Measurements from ENCODE around the gene AMFR.
"Not testable (repeated sequence)": the region's sequence is repeated elsewhere in the genome, so short reads cannot be mapped to it uniquely, and the experiment has no call there.

AMFR gene

GRCh38 chr16:56401482-56401881 is 23.9 kb downstream of the AMFR start:
- TF ChIP-seq, protein P1, sequence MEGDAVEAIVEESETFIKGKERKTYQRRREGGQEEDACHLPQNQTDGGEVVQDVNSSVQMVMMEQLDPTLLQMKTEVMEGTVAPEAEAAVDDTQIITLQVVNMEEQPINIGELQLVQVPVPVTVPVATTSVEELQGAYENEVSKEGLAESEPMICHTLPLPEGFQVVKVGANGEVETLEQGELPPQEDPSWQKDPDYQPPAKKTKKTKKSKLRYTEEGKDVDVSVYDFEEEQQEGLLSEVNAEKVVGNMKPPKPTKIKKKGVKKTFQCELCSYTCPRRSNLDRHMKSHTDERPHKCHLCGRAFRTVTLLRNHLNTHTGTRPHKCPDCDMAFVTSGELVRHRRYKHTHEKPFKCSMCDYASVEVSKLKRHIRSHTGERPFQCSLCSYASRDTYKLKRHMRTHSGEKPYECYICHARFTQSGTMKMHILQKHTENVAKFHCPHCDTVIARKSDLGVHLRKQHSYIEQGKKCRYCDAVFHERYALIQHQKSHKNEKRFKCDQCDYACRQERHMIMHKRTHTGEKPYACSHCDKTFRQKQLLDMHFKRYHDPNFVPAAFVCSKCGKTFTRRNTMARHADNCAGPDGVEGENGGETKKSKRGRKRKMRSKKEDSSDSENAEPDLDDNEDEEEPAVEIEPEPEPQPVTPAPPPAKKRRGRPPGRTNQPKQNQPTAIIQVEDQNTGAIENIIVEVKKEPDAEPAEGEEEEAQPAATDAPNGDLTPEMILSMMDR (IDR thresholded peaks at IDR 0.05; ENCODE audit: borderline replicate concordance, control extremely low read depth, extremely low read depth, insufficient read depth, missing control alignments), result no peak
- peak; percentile 29 for DNase-seq (ENCODE audit: low spot score)
- in situ Hi-C loops (cut with MboI; ENCODE audit: low sequenced_read_pairs, unreplicated experiment), result no loop called here

DNA sequence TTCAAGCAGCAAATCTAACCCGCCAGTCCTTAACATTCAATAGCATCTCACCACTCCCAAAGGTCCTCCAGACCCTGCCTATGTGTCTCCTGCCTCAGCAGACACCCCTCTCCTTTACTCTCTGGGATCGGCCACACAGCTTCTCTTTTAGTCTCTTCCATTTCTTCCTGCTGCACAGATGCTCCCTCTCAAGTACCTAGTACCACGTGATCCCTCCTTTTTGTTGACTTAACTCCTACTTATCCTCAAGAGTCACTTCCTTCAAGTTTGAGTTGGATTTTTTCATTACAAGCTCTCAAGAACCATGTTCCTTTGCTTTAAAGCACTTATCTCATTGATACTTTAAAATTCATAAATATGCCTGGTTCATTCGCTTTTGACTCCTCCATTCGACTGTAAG is 24.9 kb downstream of the AMFR start:
- TF ChIP-seq, protein P1 (IDR thresholded peaks at IDR 0.05; ENCODE audit: borderline replicate concordance, control extremely low read depth, extremely low read depth, insufficient read depth, missing control alignments), result no peak
- no peak for DNase-seq (ENCODE audit: low spot score)
- in situ Hi-C loops (cut with MboI; ENCODE audit: low sequenced_read_pairs, unreplicated experiment), result no loop called here

DNA sequence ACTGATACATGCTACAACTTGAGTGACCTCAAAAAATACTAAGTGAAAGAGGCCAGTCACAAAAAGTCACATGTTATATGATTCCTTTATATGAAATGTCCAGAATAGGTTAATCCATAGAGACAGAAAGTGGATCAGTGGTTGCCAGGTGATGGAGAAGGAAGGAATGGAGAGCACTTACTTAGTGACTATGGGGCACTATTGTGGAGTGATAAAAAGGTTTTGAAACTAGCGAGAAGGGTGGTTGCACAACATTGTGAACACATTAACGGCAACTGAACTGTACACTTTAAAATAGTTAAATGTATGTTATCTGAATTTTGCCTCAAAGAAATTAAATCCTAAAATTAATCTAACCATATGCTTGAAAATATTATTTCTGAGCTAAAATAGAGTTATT is 25.9 kb downstream of the AMFR start:
- TF ChIP-seq, protein P1 (IDR thresholded peaks at IDR 0.05; ENCODE audit: borderline replicate concordance, control extremely low read depth, extremely low read depth, insufficient read depth, missing control alignments), result no peak
- no peak for DNase-seq (ENCODE audit: low spot score)
- in situ Hi-C loops (cut with MboI; ENCODE audit: low sequenced_read_pairs, unreplicated experiment), result no loop called here

- DNase-seq (ENCODE audit: low spot score), result no peak
- TF ChIP-seq, protein P1 (IDR thresholded peaks at IDR 0.05; ENCODE audit: borderline replicate concordance, control extremely low read depth, extremely low read depth, insufficient read depth, missing control alignments), result no peak
- in situ Hi-C loops (cut with MboI; ENCODE audit: low sequenced_read_pairs, unreplicated experiment), result no loop called here
These were observed 26.3 kb downstream of the AMFR start for GRCh38 chr16:56399047-56399446.

- in situ Hi-C loops (cut with MboI; ENCODE audit: low sequenced_read_pairs, unreplicated experiment); DNase-seq (ENCODE audit: low spot score): not testable (repeated sequence)
These were observed 28.6 kb downstream of the AMFR start for GRCh38 chr16:56396724-56397123.

- DNase-seq (ENCODE audit: low spot score), result no peak
- TF ChIP-seq, protein P1 (IDR thresholded peaks at IDR 0.05; ENCODE audit: borderline replicate concordance, control extremely low read depth, extremely low read depth, insufficient read depth, missing control alignments), result no peak
- in situ Hi-C loops (cut with MboI; ENCODE audit: low sequenced_read_pairs, unreplicated experiment), result no loop called here
These were observed 35.8 kb downstream of the AMFR start for GRCh38 chr16:56389554-56389953.

DNA sequence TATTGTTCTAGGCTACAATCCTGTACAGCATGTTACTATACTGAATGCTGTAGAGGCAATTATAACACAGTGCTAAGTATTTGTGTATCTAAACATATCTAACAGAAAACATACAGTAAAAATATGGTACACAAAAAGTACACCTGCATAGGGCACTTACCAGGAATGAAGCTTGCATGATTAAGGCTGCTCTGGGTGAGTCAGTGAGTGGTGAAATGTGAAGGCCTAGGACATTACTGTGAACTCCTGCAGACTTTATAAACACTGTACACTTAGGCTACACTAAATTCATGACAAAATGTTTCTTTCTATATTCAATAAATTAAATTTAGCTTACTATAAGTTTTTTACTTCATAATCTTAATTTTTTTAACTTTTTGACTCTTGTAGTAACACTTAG is 37.1 kb downstream of the AMFR start:
- TF ChIP-seq, protein P1 (IDR thresholded peaks at IDR 0.05; ENCODE audit: borderline replicate concordance, control extremely low read depth, extremely low read depth, insufficient read depth, missing control alignments), result no peak
- DNase-seq (ENCODE audit: low spot score), result no peak
- in situ Hi-C loops (cut with MboI; ENCODE audit: low sequenced_read_pairs, unreplicated experiment), result no loop called here

All from GM13976 (cell line).